ENCODE measurements around the gene FSTL4. TPM values are rescaled to one million over a fixed set of nuclear protein-coding genes. Genes with fewer than 3 reads are reported as not detected.

FSTL4 gene
- polyA plus RNA-seq, 1 donor from 2014 or later, result 0.57 TPM

GRCh38 chr5:133267601-133268000, 344.7 kb downstream of the FSTL4 start:
- no peak overlapping the region for H3K4me2 ChIP-seq (ENCODE audit: low read length)
- H3K4me3 ChIP-seq (ENCODE audit: low read length), result no peak overlapping the region

GRCh38 chr5:133266966-133267365, 345.4 kb downstream of the FSTL4 start:
- H3K4me3 ChIP-seq (ENCODE audit: low read length), result no peak overlapping the region
- no peaks in the 10 kb centered on the region for H3K9me2 ChIP-seq (ENCODE audit: insufficient read depth, low read length)
- no peaks in the 10 kb centered on the region for H3K79me2 ChIP-seq (replicated peaks; ENCODE audit: insufficient read depth, low read length)
- no peak overlapping the region for H2AFZ ChIP-seq (ENCODE audit: low read depth, low read length)
- no peaks in the 10 kb centered on the region for H3K9me3 ChIP-seq (ENCODE audit: low read length)
- H3K36me3 ChIP-seq (ENCODE audit: insufficient read depth, low read length), result no peaks in the 10 kb centered on the region
- H3K27ac ChIP-seq (ENCODE audit: low read length), result no peak overlapping the region
- H3F3A ChIP-seq (ENCODE audit: insufficient read depth, low read length, poor library complexity, severe bottlenecking), result no peaks in the 10 kb centered on the region
- TF ChIP-seq REST (IDR thresholded peaks at IDR 0.05; ENCODE audit: borderline replicate concordance) (no peak), SMC3 (conservative IDR thresholded peaks at IDR 0.05; ENCODE audit: poor library complexity) (no peak), EZH2 (IDR thresholded peaks at IDR 0.05; ENCODE audit: borderline replicate concordance, insufficient read depth, low read length, poor library complexity, severe bottlenecking) (no peak)
- H3K27me3 ChIP-seq (ENCODE audit: insufficient read depth, low read depth, low read length), result no peaks in the 10 kb centered on the region
- H3K4me2 ChIP-seq (ENCODE audit: low read length), result no peak overlapping the region
- no peaks in the 10 kb centered on the region for H4K20me1 ChIP-seq (ENCODE audit: insufficient read depth)
- no peak overlapping the region for H3K9ac ChIP-seq (ENCODE audit: low read length)

More at GRCh38 chr5:133267601-133268000, 344.7 kb downstream of the FSTL4 start:
- TF ChIP-seq POLR2AphosphoS5 (IDR thresholded peaks at IDR 0.05) (no peak), RAD21 (conservative IDR thresholded peaks at IDR 0.05) (no peak), TAF1 (IDR thresholded peaks at IDR 0.05; ENCODE audit: low read depth) (no peak), EP300 (conservative IDR thresholded peaks at IDR 0.05; ENCODE audit: poor library complexity, severe bottlenecking) (no peak), MXI1 (conservative IDR thresholded peaks at IDR 0.05; ENCODE audit: poor library complexity, severe bottlenecking) (no peak), REST (IDR thresholded peaks at IDR 0.05; ENCODE audit: borderline replicate concordance) (no peak), SMC3 (conservative IDR thresholded peaks at IDR 0.05; ENCODE audit: poor library complexity) (no peak), EZH2 (IDR thresholded peaks at IDR 0.05; ENCODE audit: borderline replicate concordance, insufficient read depth, low read length, poor library complexity, severe bottlenecking) (no peak), CTCF (IDR thresholded peaks at IDR 0.05; ENCODE audit: poor library complexity, severe bottlenecking) (no peak)
- Histone ChIP-seq H3K27me3 (ENCODE audit: insufficient read depth, low read depth, low read length) (no peaks in the 10 kb centered on the region), H3K79me2 (replicated peaks; ENCODE audit: insufficient read depth, low read length) (no peaks in the 10 kb centered on the region), H3K36me3 (ENCODE audit: insufficient read depth, low read length) (no peaks in the 10 kb centered on the region), H3K27ac (ENCODE audit: low read length) (no peak overlapping the region), H4K20me1 (ENCODE audit: insufficient read depth) (no peaks in the 10 kb centered on the region), H3K9me3 (ENCODE audit: low read length) (no peaks in the 10 kb centered on the region), H3K9ac (ENCODE audit: low read length) (no peak overlapping the region), H2AFZ (ENCODE audit: low read depth, low read length) (no peak overlapping the region), H3F3A (ENCODE audit: insufficient read depth, low read length, poor library complexity, severe bottlenecking) (no peaks in the 10 kb centered on the region), H3K9me2 (ENCODE audit: insufficient read depth, low read length) (no peaks in the 10 kb centered on the region)

All from neural cell (in vitro differentiated cells).